ENCODE results near the gene CASP3. TPM values are rescaled to one million over a fixed set of nuclear protein-coding genes. Genes with fewer than 3 reads are reported as not detected.

CASP3 gene
- total and polyA plus RNA-seq, 12 donors, result 7.9 to 24.8 (median 13.5) TPM

DNA sequence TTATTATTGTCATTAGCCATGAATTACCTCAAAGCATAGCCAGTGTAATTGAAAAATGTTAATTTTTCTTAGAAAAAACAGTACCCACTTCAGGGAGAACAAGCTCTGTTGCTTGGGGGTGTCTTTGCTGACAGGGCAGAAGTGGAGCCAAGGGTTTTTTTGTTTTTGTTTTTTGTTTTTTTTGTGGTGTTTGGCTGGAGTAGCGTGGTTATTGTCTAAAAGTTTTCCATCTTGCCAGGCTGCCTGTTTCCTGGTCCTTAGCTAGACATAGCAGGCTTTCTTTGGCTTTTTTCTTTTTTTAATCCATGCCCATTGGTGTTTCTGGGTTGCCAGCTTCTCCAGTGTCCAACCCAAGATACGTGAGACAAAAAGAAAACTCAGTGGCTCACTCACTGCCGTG lies 61.5 kb downstream of the CASP3 start:
- H3K4me3 ChIP-seq, result no peak overlapping the region
- no peak for DNase-seq
- no peak overlapping the region for H3K27ac ChIP-seq
- TF ChIP-seq, protein P1, sequence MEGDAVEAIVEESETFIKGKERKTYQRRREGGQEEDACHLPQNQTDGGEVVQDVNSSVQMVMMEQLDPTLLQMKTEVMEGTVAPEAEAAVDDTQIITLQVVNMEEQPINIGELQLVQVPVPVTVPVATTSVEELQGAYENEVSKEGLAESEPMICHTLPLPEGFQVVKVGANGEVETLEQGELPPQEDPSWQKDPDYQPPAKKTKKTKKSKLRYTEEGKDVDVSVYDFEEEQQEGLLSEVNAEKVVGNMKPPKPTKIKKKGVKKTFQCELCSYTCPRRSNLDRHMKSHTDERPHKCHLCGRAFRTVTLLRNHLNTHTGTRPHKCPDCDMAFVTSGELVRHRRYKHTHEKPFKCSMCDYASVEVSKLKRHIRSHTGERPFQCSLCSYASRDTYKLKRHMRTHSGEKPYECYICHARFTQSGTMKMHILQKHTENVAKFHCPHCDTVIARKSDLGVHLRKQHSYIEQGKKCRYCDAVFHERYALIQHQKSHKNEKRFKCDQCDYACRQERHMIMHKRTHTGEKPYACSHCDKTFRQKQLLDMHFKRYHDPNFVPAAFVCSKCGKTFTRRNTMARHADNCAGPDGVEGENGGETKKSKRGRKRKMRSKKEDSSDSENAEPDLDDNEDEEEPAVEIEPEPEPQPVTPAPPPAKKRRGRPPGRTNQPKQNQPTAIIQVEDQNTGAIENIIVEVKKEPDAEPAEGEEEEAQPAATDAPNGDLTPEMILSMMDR (IDR thresholded peaks at IDR 0.05), result no peak
- no peak for ATAC-seq
- no peaks in the 10 kb centered on the region for H3K27me3 ChIP-seq
- WGBS, 2 donors, result 82 to 86% methylated on average over 3 of the region's 3 CpGs
- H3K36me3 ChIP-seq, result no peaks in the 10 kb centered on the region
- H3K9me3 ChIP-seq, result no peaks in the 10 kb centered on the region
- intact Hi-C loops (cut with DNase I), result no loop called here
- H3K4me1 ChIP-seq, result no peaks in the 10 kb centered on the region

DNA sequence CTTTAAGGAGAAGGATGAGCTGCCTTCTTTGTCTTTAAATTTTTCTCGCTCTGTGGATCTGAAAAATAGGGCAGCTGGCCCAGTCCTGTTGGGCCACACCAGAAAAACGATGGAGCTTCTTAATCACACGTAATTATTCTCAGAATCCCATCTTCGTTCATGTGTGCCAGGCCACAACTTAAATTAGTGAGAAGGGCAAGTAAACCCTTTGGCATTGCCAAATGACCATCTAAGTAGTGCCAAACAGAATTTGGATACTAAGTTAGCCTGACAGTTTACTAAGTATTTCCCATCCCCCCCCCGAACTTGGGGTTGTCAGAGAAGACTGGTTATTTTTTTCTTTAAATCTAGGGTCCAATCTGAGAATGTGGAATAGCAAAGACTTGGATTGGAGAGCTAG lies 62.0 kb downstream of the CASP3 start:
- Histone ChIP-seq H3K36me3 (no peaks in the 10 kb centered on the region), H3K4me3 (no peak overlapping the region), H3K27me3 (no peaks in the 10 kb centered on the region), H3K27ac (no peak overlapping the region), H3K9me3 (no peaks in the 10 kb centered on the region), H3K4me1 (no peaks in the 10 kb centered on the region)
- 89 to 91% methylated on average over 5 of the region's 5 CpGs for WGBS, 2 donors
- intact Hi-C loops (cut with DNase I), result no loop called here
- ATAC-seq, result no peak
- TF ChIP-seq, protein P1 (IDR thresholded peaks at IDR 0.05), result no peak
- no peak for DNase-seq

DNA sequence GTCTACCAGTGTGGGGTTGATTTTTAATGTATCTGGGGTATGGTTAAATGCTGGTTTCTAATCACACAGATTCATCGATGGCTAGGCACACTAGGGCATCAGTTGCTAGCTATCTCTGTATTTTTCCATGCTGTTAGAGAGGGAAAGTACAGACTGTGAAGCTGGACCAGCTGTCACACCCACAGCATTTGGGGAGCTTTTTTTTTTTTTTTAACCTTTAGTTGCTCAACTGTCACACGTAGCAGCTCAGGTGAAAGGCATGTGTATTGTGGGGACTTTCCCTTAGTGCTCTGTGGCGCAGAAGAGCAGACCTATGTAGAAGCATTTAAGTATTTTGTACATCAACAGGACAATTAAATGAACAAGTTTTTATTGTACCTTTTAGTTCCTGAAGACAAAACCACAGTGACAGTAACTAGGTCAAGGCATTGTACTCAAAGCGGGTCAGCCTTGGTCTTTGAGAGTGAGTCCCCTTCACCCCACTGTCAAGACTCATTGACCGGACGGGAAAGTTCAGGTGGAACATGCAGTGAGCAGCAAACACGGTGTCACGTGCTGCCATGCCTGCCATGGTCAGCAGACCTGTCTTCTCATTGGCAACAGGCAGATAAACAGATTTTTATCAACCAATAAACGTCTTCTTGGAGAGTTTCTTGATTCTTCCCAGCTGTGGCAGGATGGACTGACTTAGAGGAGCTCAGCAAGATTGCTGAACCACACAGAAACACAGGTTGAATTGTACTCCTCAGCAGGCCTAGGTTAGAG lies 65.3 kb downstream of the CASP3 start:
- ATAC-seq, result no peak
- Histone ChIP-seq H3K27me3 (no peaks in the 10 kb centered on the region), H3K4me3 (no peak overlapping the region), H3K9me3 (peaks cover 0 to 12% (median 0%) of the 10 kb centered on the region in 11 donors), H3K27ac (no peak overlapping the region), H3K36me3 (no peaks in the 10 kb centered on the region), H3K4me1 (no peaks in the 10 kb centered on the region)
- TF ChIP-seq, protein P1 (IDR thresholded peaks at IDR 0.05), result no peak
- 83% methylated on average over 9 of the region's 9 CpGs for WGBS, 2 donors
- intact Hi-C loops (cut with DNase I), result no loop called here
- no peak for DNase-seq

Other genes with a start within 250 kb of the CASP3 start
- 10 to 100 TPM; 18.3 to 41.4 (median 29.0) TPM for gene IRF2, start 174.9 kb downstream of the CASP3 start, total RNA-seq
- 10 to 100 TPM in 1 of 2 donors, 1 to 10 TPM in 1; 9.3 to 13.0 TPM for gene IRF2, start 174.9 kb downstream of the CASP3 start, polyA plus RNA-seq
- gene PRIMPOL, start 291 bp upstream of the CASP3 start, total RNA-seq, result 10 to 100 TPM in 6 of 10 donors, 1 to 10 TPM in 4; 7.2 to 13.7 (median 10.8) TPM
- 10 to 100 TPM in 1 of 2 donors, 1 to 10 TPM in 1; 7.2 to 85.2 TPM for gene PRIMPOL, start 291 bp upstream of the CASP3 start, polyA plus RNA-seq
- gene CENPU, start 84.6 kb upstream of the CASP3 start, total RNA-seq, result 1 to 10 TPM in 8 of 10 donors, under 1 TPM in 2; 0.62 to 4.6 (median 1.4) TPM
- 1 to 10 TPM; 1.0 to 3.6 TPM for gene CENPU, start 84.6 kb upstream of the CASP3 start, polyA plus RNA-seq
- gene ACSL1, start 176.5 kb upstream of the CASP3 start, total RNA-seq, result 100 to 1,000 TPM; 181 to 526 (median 239) TPM
- 100 to 1,000 TPM; 127 to 264 TPM for gene ACSL1, start 176.5 kb upstream of the CASP3 start, polyA plus RNA-seq